Ascending aorta (tissue), 2 donors: ENCODE results near the gene TMA7B. TPM values are rescaled to one million over a fixed set of nuclear protein-coding genes. Genes with fewer than 3 reads are reported as not detected.

ENCODE experiments used
- DNase-seq, 2 donors: peaks; one replicate each; pipeline ENCODE4 v3.0.0-alpha.2; 2019; ENCODE audit warnings: low spot score in 2 of 2
- H3K27ac ChIP-seq, 2 donors: fragments of 200-600 bp; sonication (generic); one replicate each; pipeline ENCODE4 v1.5.1; 2016 to 2017; ENCODE audit warnings: mild to moderate bottlenecking in 1 of 2
- H3K27me3 ChIP-seq: fragments of 200-600 bp; sonication (generic); one replicate; pipeline ENCODE4 v1.5.1; 2017
- H3K36me3 ChIP-seq, 2 donors: fragments of 200-600 bp; sonication (generic); one replicate each; pipeline ENCODE4 v1.5.1; 2016
- H3K4me1 ChIP-seq, 2 donors: fragments of 200-600 bp; sonication (generic); one replicate each; pipeline ENCODE4 v1.5.1; 2016 to 2017; ENCODE audit warnings: mild to moderate bottlenecking in 1 of 2
- H3K4me3 ChIP-seq, 2 donors: fragments of 200-600 bp; sonication (generic); one replicate each; pipeline ENCODE4 v1.5.1; 2016 to 2017; ENCODE audit warnings: mild to moderate bottlenecking in 1 of 2
- H3K9me3 ChIP-seq, 2 donors: fragments of 200-600 bp; sonication (generic); one replicate each; pipeline ENCODE4 v1.5.1; 2016
- CTCF ChIP-seq, 3 experiments: fragments of 200-600 bp in 2 of 3; fragments of 450-650 bp in 1 of 3; sonication (generic) in 2 of 3; IDR thresholded peaks; one replicate each; pipeline ENCODE4 v1.5.1; 2016 to 2019; ENCODE audit warnings: antibody characterized with exemption in 3 of 3, mild to moderate bottlenecking in 1 of 3, moderate library complexity in 1 of 3
- intact Hi-C: fragments of 100-400 bp; cut with DNase I; formaldehyde crosslinking; loops from one replicate; pipeline ENCODE4 v1.15.1; 2023
- total RNA-seq: library from RNA; depleted of rRNA; stranded (reverse); fragments of >200 nt; gene quantifications from one replicate; pipeline ENCODE4 v1.1.0, GENCODE V29; 2016

The TMA7B gene
- total RNA-seq, 1 donor from 2014 or later: not detected

- H3K9me3 ChIP-seq: no peaks in the 10 kb centered on the region
- intact Hi-C loops: no loop called here
- DNase-seq: no peak
- no peaks in the 10 kb centered on the region for H3K4me1 ChIP-seq
- no peak for TF ChIP-seq CTCF (IDR thresholded peaks at IDR 0.05)
- H3K27me3 ChIP-seq: no peaks in the 10 kb centered on the region
- no peaks in the 10 kb centered on the region for H3K36me3 ChIP-seq
- no peak overlapping the region for H3K27ac ChIP-seq
- H3K4me3 ChIP-seq: no peak overlapping the region
Measured at GRCh38 chr22:39956932-39957664, 3.1 kb upstream of the TMA7B start.

- Histone ChIP-seq H3K27me3 (no peaks in the 10 kb centered on the region), H3K9me3 (no peaks in the 10 kb centered on the region), H3K4me3 (no peak overlapping the region), H3K27ac (no peak overlapping the region), H3K36me3 (no peaks in the 10 kb centered on the region), H3K4me1 (no peaks in the 10 kb centered on the region)
- intact Hi-C loops: no loop called here
- DNase-seq: no peak
- TF ChIP-seq CTCF (IDR thresholded peaks at IDR 0.05): no peak
Measured at GRCh38 chr22:39958009-39958711, 2.0 kb upstream of the TMA7B start.

GRCh38 chr22:39958949-39959639 lies 1.1 kb upstream of the TMA7B start:
- TF ChIP-seq CTCF (IDR thresholded peaks at IDR 0.05): no peak
- intact Hi-C loops: no loop called here
- no peak for DNase-seq
- Histone ChIP-seq H3K9me3 (no peaks in the 10 kb centered on the region), H3K27me3 (no peaks in the 10 kb centered on the region), H3K4me1 (no peaks in the 10 kb centered on the region), H3K4me3 (no peak overlapping the region), H3K27ac (no peak overlapping the region), H3K36me3 (no peaks in the 10 kb centered on the region)

- intact Hi-C loops: no loop called here
- peak in 1 of 2 donors; percentile 15 for DNase-seq
- Histone ChIP-seq H3K36me3 (no peaks in the 10 kb centered on the region), H3K4me3 (no peak overlapping the region), H3K27me3 (no peaks in the 10 kb centered on the region), H3K9me3 (no peaks in the 10 kb centered on the region), H3K27ac (no peak overlapping the region), H3K4me1 (no peaks in the 10 kb centered on the region)
- TF ChIP-seq CTCF (IDR thresholded peaks at IDR 0.05): no peak
Measured at GRCh38 chr22:39960791-39961746, 872 bp downstream of the TMA7B start.

GRCh38 chr22:39962071-39962470 lies 1.9 kb downstream of the TMA7B start:
- Histone ChIP-seq H3K4me1 (no peaks in the 10 kb centered on the region), H3K36me3 (no peaks in the 10 kb centered on the region), H3K9me3 (no peaks in the 10 kb centered on the region), H3K27me3 (no peaks in the 10 kb centered on the region), H3K4me3 (no peak overlapping the region), H3K27ac (no peak overlapping the region)
- DNase-seq: no peak
- TF ChIP-seq CTCF (IDR thresholded peaks at IDR 0.05): no peak
- intact Hi-C loops: no loop called here
